ENCODE results near the gene PDZD2.

- TF ChIP-seq POLR2AphosphoS5 (IDR thresholded peaks at IDR 0.05; ENCODE audit: low read depth) (no peak), CTCF (IDR thresholded peaks at IDR 0.05; ENCODE audit: insufficient read depth, low read length) (no peak), GABPA (IDR thresholded peaks at IDR 0.05; ENCODE audit: low read depth) (no peak)
- TF ChIP-seq, protein P1, sequence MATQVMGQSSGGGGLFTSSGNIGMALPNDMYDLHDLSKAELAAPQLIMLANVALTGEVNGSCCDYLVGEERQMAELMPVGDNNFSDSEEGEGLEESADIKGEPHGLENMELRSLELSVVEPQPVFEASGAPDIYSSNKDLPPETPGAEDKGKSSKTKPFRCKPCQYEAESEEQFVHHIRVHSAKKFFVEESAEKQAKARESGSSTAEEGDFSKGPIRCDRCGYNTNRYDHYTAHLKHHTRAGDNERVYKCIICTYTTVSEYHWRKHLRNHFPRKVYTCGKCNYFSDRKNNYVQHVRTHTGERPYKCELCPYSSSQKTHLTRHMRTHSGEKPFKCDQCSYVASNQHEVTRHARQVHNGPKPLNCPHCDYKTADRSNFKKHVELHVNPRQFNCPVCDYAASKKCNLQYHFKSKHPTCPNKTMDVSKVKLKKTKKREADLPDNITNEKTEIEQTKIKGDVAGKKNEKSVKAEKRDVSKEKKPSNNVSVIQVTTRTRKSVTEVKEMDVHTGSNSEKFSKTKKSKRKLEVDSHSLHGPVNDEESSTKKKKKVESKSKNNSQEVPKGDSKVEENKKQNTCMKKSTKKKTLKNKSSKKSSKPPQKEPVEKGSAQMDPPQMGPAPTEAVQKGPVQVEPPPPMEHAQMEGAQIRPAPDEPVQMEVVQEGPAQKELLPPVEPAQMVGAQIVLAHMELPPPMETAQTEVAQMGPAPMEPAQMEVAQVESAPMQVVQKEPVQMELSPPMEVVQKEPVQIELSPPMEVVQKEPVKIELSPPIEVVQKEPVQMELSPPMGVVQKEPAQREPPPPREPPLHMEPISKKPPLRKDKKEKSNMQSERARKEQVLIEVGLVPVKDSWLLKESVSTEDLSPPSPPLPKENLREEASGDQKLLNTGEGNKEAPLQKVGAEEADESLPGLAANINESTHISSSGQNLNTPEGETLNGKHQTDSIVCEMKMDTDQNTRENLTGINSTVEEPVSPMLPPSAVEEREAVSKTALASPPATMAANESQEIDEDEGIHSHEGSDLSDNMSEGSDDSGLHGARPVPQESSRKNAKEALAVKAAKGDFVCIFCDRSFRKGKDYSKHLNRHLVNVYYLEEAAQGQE (IDR thresholded peaks at IDR 0.05; ENCODE audit: insufficient replicate concordance, low read depth), result no peak
Observed at GRCh38 chr5:31859096-31859495, 220.2 kb downstream of the PDZD2 start.

All from HL-60 (cell line).